HFF-Myc (cell line): ENCODE measurements around the gene HEBP2.

Source experiments
- DNase-seq: peaks from one replicate; pipeline ENCODE4 v3.0.0-alpha.2; 2011; ENCODE audit warnings: low read depth; ENCODE audit errors: extremely low read depth
- H3K4me3 ChIP-seq: replicated peaks from 2 replicates; pipeline ENCODE4 v1.5.1; 2011; ENCODE audit warnings: low read depth, mild to moderate bottlenecking, control low read depth, low read length
- TF ChIP-seq, protein P1 (sequence below): IDR thresholded peaks from 2 replicates; pipeline ENCODE4 v1.5.1; 2012; ENCODE audit warnings: mild to moderate bottlenecking, low read depth, low read length, control low read depth; ENCODE audit errors: missing control alignments

HEBP2 gene

DNA sequence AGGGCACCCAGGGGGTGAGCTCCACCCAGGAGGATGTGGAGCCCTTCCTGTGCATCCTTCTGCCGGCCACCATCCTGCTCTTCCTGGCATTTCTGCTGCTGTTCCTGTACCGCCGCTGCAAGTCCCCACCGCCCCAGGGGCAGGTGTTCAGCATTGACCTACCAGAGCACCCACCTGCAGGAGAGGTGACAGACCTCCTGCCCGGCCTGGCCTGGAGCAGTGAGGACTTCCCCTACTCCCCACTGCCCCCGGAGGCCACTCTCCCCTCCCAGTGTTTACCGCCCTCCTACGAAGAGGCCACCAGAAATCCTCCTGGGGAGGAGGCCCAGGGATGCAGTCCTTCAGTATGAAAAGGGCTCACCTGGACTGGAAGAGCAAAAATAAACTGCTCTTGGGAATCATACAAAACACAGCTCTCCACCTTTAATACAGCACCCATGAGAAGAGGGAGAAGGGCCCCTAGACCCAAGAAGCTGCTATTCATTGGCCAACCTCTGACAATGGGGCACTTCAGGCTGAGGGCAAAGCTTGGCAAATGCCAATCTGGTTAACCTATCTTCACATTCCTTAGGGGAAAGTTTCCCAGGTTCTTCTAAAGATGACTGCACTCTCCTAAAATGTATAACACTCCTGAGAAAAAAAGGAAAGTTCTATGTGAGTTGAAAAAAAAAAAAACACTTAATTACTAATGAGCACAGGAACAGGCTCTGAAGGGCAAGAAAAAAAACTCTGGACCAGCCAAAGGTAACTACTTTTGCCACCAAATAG, 21.3 kb upstream of the HEBP2 start:
- H3K4me3 ChIP-seq = no peak overlapping the region
- DNase-seq = no peak
- TF ChIP-seq, protein P1, sequence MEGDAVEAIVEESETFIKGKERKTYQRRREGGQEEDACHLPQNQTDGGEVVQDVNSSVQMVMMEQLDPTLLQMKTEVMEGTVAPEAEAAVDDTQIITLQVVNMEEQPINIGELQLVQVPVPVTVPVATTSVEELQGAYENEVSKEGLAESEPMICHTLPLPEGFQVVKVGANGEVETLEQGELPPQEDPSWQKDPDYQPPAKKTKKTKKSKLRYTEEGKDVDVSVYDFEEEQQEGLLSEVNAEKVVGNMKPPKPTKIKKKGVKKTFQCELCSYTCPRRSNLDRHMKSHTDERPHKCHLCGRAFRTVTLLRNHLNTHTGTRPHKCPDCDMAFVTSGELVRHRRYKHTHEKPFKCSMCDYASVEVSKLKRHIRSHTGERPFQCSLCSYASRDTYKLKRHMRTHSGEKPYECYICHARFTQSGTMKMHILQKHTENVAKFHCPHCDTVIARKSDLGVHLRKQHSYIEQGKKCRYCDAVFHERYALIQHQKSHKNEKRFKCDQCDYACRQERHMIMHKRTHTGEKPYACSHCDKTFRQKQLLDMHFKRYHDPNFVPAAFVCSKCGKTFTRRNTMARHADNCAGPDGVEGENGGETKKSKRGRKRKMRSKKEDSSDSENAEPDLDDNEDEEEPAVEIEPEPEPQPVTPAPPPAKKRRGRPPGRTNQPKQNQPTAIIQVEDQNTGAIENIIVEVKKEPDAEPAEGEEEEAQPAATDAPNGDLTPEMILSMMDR = no peak

DNA sequence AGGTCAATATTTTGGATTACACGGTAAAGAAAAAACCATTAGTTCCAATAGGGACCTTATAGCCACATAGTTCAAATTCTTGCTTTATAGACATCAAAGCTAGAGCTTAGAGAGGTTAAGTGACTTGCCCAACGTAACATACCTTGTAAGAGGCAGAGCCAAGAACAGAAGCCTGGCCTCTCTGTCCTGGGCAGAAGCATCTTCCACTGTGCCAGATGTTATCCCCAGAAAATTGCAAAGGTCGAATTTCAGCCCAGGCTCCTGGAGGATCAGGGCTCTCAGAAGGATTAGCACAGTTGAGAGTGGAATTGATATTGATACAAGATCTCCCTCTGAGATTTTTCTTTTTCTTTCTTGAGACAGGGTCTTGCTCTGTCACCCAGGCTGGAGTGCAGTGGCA, 20.2 kb upstream of the HEBP2 start:
- DNase-seq = no peak
- TF ChIP-seq, protein P1 = no peak
- H3K4me3 ChIP-seq = no peak overlapping the region

DNA sequence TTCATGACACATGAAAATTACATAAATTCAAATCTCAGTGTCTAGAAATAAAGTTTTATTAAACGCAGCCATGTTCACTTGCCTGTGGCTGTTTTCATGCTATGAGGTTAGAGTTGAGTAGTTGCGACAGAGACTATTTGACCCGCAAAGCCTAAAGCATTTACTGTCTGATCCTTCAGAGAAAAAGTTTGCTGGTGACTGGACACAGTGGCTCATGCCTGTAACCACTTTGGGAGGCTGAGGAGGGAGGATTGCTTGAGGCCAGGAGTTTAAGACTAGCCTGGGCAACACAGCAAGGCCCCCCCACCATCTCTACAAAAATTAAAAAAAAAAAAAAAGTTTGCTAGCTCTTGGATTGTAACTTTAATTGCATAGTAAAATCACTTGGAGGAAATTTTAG, 17.1 kb upstream of the HEBP2 start:
- TF ChIP-seq, protein P1 = no peak
- H3K4me3 ChIP-seq = no peak overlapping the region
- DNase-seq = no peak

DNA sequence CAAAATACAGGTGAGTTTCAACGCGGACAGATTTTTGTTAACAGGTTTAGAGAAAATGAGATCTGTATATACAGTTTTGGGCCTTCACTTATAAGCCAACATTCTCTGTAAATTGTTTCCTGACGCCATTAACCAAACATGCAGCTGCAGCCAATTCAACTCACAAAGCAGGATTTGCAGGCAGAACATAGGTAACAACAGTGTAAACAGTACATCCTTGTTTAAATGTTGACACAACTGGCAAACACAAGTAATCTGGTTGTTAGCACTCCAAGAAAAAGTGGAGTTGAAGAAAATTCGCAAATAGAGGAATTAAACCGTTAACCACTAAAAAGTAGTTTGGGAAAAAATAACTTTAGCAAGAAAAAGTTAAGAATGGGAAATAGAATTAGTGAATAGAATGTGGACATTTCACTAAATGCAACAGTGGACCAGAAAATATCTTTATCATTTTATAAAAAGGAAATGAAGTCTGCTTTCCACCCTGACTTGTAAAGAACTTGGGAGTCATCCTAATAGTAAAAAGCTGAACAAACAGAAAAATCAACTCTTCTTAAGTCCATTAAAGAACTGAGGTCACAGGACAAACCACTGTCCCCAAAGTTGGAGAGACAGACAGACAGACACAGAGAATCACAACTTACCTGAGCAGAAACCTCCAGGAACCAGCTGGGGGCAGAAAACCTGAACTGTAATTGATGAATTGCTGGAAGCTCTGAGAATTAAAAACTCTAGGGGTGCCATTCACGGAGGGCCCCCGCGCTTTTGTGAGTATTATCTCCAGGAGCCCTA, 16.2 kb upstream of the HEBP2 start:
- TF ChIP-seq, protein P1 = no peak
- H3K4me3 ChIP-seq = no peak overlapping the region
- DNase-seq = no peak

DNA sequence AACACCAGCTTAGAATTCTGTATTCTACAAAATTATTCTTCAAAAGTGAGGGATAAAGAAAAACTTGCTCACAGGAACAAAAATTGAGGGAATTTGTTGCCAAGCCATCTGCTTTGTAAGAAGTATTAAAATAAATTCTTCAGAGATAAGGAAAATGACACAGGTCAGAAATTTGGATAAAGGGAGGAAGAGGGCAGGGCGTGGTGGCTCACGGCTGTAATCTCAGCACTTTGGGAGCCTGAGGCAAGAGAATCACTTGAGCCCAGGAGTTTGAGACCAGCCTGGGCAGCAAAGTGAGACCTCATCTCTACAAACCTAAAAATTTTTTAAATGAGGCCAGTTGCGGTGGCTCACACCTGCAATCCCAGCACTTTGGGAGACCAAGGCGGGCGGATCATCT, 14.5 kb upstream of the HEBP2 start:
- no peak for DNase-seq
- TF ChIP-seq, protein P1 = no peak
- no peak overlapping the region for H3K4me3 ChIP-seq

DNA sequence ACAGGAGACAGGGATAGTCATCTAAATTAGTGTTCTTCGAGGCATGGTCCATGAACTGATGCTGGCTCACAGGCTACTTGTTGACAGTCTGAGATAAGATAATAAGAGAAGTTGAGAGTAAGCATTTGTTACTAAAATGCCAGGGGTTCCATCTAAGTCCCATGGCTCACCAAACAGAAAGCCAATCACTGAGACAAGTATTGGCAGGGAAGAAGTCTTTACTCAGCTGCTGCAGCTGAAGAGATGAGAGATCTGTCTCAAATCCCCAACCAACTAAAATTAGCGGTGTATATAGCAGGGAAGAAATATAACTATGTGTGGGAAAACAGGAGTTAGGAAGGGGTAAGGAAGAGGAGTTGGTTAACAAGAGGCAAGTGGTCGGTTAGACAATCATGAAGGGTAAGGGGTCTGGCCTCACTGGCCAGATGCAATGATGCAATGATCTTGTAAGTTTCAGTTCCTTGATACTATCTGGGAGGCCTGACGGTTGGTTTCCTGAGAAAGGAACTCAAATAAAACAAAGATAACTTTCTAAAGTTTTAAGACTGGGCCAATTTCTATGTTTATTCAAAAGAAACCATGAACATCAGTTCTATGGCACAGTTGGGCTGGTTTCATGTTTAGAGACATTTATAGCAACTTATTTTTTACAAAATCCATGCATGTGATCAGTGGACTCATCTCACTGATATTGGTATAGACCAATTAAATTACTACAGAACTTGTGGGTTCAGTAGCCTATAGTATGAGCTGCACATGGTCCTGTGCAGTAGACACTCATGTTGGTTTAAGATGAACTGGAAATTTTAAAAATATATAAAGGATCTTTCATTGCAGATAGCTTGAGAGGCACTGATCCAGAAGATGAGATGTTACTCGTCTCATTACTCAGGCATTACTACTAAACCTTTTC, 9.9 kb upstream of the HEBP2 start:
- no peak overlapping the region for H3K4me3 ChIP-seq
- no peak for DNase-seq
- TF ChIP-seq, protein P1 = no peak
